HG03103 (cell line): Measurements from ENCODE around the gene ARID3C.

Experiments
- ATAC-seq: cut with Tn5 transposase; IDR thresholded peaks from one replicate; pipeline ENCODE4 v1.9.1; 2021; ENCODE audit warnings: low read depth; ENCODE audit not compliant: unreplicated experiment

Gene ARID3C

DNA sequence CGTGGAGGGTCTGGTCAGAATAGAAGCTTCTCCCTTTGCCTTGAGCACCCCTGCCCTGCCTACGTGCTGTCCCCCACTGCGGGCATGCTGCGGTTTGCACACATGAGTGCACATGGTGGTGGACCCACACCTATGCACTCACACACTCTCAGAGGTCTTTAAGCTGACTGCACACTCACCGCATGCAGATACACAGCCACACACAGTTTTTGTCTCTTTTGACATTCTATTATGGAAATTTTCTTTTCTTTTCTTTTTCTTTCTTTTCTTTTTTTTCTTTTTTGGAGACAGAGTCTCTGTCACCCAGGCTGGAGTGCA lies 584 bp upstream of the ARID3C start:
- ATAC-seq = no peak

DNA sequence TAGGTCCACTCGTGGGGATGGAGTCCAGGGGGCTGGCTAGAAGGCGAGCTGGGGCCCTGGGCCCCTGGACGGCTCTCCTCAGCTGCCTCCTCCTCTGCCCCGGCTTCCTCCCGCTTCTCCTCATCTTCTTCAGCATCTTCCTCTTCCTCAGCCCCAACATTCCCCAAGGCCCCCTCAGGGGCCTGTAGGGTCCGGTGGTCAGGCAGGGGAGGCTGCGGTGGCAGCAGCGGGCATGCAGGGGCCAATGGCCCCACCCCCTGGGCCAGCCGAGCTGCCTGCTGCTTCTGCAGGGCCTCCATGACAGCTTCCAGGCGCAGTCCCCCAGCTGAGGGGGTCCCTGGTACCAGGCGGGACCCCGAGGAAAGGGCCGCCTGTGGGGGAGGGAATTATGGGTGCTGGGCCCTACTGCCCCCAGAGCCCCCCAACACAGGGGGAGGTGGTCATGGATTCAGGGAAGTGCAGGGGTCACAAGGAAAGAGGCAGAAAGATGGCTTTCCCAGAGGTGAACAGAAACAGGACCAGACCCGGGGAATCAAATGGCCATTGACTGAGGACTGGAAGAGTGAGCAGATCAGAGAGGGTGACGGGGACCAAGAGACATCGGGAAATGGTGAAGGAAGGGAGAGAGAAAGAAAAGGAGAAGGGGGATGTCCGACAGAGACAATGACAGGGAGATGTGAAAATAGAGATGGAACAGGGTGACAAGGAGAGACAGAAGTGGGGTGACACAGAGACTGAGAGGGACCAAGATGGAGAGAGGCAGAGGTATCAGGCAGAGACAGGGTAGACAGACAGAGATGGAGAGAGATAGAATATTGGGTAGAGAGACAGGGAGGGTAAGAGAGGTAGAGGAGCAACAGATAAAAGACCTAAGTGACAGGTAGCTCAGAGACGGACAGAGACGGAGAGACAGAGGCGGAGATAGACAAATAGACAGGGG lies 880 bp downstream of the ARID3C start:
- ATAC-seq = no peak

GRCh38 chr9:34625186-34625486 lies 3.7 kb downstream of the ARID3C start:
- ATAC-seq = no peak

GRCh38 chr9:34624475-34625185 lies 4.2 kb downstream of the ARID3C start:
- no peak for ATAC-seq

DNA sequence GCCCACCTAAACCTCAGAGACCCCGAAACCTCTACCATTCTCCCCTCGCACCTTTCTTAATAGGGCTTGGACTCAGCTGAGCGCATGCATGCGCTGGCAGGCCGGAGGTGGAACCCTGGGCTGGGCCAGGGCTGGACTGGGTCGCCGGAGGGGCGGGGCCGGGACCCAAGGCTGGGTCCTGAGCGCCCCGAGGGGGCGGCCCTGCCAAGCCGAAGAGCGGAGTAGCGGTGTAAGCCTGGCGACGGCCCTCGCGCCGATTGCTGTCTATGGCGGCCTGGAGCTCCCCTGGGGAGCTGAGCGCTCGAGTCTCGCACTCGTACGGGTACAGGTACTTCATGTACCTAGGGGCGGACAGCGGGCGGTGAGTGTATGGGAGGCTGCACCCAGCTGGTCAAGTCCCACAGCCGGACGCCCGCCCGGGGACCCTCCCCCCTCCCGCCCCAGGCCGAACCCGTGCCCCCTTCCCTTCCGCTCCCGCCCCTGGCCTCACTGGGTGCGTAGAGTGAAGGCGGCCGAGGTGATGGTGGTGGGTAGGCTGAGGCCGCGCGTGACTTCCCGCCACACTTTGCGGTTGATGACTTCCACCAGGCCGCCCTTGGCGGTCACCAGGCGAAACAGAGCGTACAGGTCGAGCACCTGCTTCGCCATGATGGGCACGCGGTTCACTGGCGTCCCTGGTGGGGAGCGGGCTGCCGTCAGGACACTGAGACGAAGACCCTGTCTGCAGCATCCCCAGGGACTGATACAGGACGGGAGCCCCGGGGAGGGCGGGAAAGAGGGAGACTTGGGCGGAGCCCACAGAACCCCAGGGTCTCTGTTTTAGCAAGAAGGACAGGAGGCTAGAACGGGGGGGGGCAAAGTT lies 5.3 kb downstream of the ARID3C start:
- no peak for ATAC-seq

GRCh38 chr9:34620061-34620994 lies 8.5 kb downstream of the ARID3C start, which contains the start of gene DCTN3:
Gene DCTN3 (minus strand): TSS chr9:34620495. CDS start chr9:34620464, 31 bp downstream.
- ATAC-seq = peak; percentile 98

GRCh38 chr9:34615132-34615531 lies 13.7 kb downstream of the ARID3C start:
- ATAC-seq = no peak

DNA sequence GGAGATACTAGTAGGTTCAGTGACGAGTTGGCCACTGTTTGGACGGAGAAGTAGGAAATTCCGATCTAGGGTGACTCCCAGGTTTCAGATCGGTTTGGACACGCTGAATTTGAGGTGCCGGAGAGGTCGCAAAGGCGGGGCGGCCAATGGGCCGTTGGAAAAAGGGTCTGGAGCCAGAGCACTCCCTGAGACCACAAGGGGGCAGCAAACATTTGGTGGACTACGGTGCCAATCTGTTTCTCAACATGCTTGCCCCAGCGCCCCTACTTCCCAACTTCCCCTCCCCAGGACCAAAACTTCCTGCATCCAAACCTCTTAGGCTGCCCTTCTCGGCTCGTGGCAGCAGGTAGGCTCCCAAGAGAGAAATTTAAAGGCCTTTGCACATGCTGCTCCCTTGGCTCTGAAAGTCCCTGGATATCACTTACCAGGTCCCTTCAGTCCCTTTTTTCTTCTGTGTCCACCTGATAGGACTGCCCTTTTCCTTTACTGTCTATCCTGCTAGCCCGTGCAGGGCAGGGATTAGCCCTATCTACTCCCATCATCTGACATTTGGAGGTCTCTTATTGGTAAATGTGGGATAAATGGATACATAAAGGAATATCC lies 16.0 kb downstream of the ARID3C start:
- no peak for ATAC-seq

DNA sequence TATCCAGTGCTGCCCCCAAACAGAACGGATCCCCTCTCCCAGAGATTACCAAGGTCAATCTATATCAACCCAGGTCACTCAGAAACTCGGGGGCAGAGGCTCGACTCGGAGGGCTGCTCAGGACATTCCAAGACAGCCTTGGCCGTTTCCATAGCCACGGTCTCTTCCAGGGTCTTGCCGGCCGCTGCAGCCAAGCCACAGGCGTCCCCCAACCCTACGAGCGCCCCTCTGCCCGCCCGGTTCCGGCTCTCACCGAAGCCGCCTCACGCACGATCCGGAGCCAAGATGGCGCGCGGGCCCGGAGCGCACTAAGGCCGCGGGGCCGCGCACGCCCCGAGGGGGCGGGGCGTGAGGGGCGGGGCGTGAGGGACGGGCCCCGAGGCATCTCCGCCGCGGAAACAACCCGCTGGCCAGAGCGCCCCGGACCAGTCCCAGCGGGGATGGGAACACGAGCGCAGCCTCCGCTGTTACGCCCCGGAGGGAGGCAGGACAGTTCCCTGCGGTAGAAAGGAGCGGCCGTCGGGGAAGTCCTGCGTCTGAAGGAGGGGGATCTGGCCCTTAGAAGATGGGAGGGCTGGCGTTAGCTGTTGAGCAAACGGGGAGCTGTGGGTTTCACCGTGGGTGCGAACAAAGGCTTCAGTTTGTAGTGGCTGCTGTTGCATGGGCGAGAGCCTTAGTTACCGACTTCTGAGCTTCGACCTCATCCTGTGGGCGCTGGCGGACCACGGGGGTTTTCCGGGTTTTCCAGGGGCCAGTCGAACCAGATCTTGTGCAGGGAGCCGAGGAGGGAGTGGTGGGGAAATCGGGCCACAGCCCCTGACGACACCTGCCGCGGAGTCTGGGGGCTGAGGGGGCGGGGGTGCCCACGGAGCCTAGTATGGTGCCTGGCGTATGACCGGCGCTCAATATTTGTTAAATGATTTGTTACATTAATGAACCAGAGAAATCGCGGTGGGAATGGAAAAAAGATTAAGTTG lies 16.8 kb downstream of the ARID3C start, which contains the start of gene RPP25L:
Gene RPP25L (minus strand): TSS at position 287 of the 977 bp plus-strand sequence. CDS start 801 bp downstream, outside the sequence.
- peak; percentile 90 for ATAC-seq

- ATAC-seq = no peak
These were observed 17.5 kb downstream of the ARID3C start for GRCh38 chr9:34611251-34611810.

DNA sequence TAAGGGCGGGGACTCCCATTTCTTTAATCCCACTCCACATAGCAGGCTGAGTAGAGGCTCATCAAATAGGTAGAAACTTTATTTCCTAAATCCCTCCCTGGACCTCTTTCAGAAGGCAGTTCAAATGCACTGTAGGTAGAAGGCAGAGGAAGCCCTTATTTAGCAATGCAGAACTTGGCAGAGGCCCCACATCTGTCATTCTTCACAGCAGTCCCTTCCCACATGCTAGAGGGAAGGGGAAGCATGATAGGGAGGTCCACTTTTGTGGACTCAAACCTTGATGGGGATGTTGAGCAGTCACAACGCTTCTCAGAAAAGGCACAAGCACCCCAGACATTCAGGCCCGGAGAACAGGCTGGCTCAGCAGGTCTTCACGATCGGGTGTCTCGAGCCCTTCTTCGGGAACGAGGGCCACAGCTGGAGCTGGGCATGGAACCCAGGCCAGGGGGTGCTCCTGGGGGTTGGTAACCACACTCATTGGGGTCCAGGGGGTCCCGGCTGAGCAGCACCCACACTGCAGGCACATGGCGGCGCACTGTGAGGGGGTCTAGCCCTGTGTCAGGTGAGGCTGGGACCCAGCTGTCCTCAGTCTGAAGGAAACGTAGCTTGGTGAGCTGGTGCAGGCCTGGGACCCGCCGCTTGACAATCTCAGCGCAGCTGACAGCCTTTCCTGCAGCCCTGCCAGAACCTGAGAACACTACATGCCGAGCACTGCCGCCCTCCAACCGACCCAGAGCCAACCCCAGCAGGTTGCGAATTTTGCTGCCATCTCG lies 18.2 kb downstream of the ARID3C start:
- no peak for ATAC-seq

DNA sequence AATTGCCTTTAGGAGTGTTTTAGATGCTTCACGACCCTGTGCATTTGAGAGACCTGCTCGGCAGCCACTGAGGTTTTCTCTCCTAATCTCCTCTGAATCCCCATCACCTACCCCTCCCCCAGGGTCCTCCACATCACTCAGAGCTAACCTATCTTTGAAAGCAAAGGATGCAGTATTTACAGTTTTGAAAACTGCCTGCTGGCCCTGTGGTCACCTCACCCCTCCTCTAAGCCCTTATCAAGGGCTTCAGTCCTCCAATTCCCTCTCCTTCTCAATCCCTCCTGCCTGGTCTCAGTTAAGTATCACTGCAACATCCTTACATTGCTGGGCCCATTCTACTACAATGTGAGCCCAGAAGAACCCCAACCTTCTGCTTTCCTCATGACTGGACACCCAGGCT lies 21.5 kb downstream of the ARID3C start:
- ATAC-seq = no peak

DNA sequence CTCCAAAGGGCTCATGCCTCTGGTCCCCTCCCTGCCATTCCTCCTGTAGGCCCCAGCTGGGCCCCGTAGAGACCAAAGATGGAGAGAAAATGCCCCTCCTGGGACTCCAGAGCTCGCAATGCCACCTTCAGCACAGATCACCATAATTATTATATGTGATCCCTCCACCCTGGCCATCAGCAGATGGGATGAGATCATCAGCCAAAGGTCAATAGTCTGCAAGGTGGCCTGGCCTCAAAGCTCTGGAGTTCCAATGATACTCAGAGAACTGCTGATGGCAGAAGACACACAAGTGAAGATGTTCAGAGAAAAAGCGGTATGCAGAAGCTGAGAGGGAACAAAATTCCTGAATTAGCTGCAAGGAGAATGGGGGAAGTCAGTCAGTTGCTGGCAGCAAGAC lies 22.0 kb downstream of the ARID3C start:
- no peak for ATAC-seq

GRCh38 chr9:34606190-34606589 lies 22.7 kb downstream of the ARID3C start:
- no peak for ATAC-seq

- no peak for ATAC-seq
These were observed 25.1 kb downstream of the ARID3C start for GRCh38 chr9:34603610-34604231.

DNA sequence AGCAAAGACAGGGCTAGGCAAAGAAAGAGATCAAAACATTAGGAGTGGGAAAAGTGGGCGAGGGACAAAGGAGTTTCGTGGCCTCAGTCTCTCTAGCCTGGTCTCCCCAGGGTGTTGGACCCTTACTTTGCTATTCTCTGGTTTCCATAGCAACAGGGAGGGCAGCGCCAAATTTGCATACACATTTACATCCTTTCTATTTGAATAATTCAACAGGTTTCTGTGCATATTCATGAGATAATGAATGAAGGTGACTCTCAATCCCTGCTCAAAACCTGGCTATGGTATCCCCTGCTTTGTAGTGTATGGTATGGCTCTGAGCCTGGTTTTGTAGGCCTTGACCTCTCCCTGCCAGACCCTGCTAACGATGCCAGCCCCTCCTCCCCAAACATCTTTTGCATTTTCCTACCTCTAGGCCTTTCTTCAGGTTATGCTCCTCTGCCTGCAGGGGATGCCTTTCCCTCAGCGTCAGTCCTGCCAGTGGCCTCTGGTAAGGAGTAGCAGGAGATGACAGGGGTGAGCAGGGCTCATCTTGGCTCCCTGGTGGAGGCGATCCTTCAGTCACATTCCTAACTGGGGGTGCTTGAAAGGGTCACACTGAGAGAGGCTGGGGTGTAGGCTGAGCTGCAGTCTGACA lies 26.8 kb downstream of the ARID3C start:
- ATAC-seq = no peak
